Ramos (cell line): ENCODE data around the gene C15orf40.
"Not testable (repeated sequence)": the region's sequence is repeated elsewhere in the genome, so short reads cannot be mapped to it uniquely, and the experiment has no call there.

Source experiments
- in situ Hi-C: fragments of 300-500 bp; cut with MboI; formaldehyde crosslinking; loops from one replicate; pipeline ENCODE4 v1.14.3; 2022; ENCODE audit warnings: low sequenced_read_pairs; ENCODE audit not compliant: unreplicated experiment

C15orf40 gene

GRCh38 chr15:83011271-83012075, at the start of gene C15orf40:
TSS of gene C15orf40 (minus strand) at chr15:83011639. CDS start at chr15:83011607, 32 bp downstream.
- in situ Hi-C loops: no loop called here

GRCh38 chr15:83057696-83058376, 46.4 kb upstream of the C15orf40 start:
- in situ Hi-C loops: no loop called here

- in situ Hi-C loops: no loop called here
Observed at GRCh38 chr15:83057002-83057401, 45.6 kb upstream of the C15orf40 start.

- in situ Hi-C loops: no loop called here
Observed at GRCh38 chr15:83053151-83053550, 41.7 kb upstream of the C15orf40 start.

- in situ Hi-C loops: no loop called here
Observed at GRCh38 chr15:83046558-83047127, 35.2 kb upstream of the C15orf40 start.

GRCh38 chr15:83044156-83044555, 32.7 kb upstream of the C15orf40 start:
- in situ Hi-C loops: no loop called here

- in situ Hi-C loops: no loop called here
Observed at GRCh38 chr15:83039206-83039605, 27.8 kb upstream of the C15orf40 start.

- in situ Hi-C loops: no loop called here
Observed at GRCh38 chr15:83036253-83036652, 24.8 kb upstream of the C15orf40 start.

- in situ Hi-C loops: not testable (repeated sequence)
Observed at GRCh38 chr15:83031234-83031633, 19.8 kb upstream of the C15orf40 start.

GRCh38 chr15:83030021-83030420, 18.6 kb upstream of the C15orf40 start:
- in situ Hi-C loops: no loop called here

- in situ Hi-C loops: no loop called here
Observed at GRCh38 chr15:83018436-83018835, 7.0 kb upstream of the C15orf40 start.

- in situ Hi-C loops: no loop called here
Observed at GRCh38 chr15:83016906-83017305, 5.5 kb upstream of the C15orf40 start.

- in situ Hi-C loops: no loop called here
Observed at GRCh38 chr15:83015361-83015760, 3.9 kb upstream of the C15orf40 start.

GRCh38 chr15:83014205-83014653, 2.8 kb upstream of the C15orf40 start:
- in situ Hi-C loops: no loop called here

GRCh38 chr15:83012636-83013035, 1.2 kb upstream of the C15orf40 start:
- in situ Hi-C loops: no loop called here

GRCh38 chr15:83012076-83012426, 612 bp upstream of the C15orf40 start:
- in situ Hi-C loops: no loop called here

- in situ Hi-C loops: no loop called here
Observed at GRCh38 chr15:83010709-83011270, 649 bp downstream of the C15orf40 start.

- in situ Hi-C loops: loop anchor here (10.0 kb wide), 2 partner anchors 146 to 466 kb away; no protein-coding TSS in a partner anchor
Observed at GRCh38 chr15:83000672-83001031, 10.8 kb downstream of the C15orf40 start.

GRCh38 chr15:82999905-83000671, 11.4 kb downstream of the C15orf40 start:
- in situ Hi-C loops: loop anchor here (10.0 kb wide), 2 partner anchors 145 to 465 kb away; no protein-coding TSS in a partner anchor

- in situ Hi-C loops: no loop called here
Observed at GRCh38 chr15:82999426-82999825, 12.0 kb downstream of the C15orf40 start.
